Measurements from ENCODE around the gene TSPAN31. TPM values are rescaled to one million over a fixed set of nuclear protein-coding genes. Genes with fewer than 3 reads are reported as not detected.

Gene TSPAN31
- total RNA-seq, 3 donors from 2014 or later, result 55.5 to 107 (median 73.1) TPM

- DNase-seq (ENCODE audit: low spot score in 2 of 2), result no peak
- peaks cover 0 to 18% of the 10 kb centered on the region in 2 donors for H3K4me1 ChIP-seq
Measured at GRCh38 chr12:57755194-57755453, 10.3 kb downstream of the TSPAN31 start.

DNA sequence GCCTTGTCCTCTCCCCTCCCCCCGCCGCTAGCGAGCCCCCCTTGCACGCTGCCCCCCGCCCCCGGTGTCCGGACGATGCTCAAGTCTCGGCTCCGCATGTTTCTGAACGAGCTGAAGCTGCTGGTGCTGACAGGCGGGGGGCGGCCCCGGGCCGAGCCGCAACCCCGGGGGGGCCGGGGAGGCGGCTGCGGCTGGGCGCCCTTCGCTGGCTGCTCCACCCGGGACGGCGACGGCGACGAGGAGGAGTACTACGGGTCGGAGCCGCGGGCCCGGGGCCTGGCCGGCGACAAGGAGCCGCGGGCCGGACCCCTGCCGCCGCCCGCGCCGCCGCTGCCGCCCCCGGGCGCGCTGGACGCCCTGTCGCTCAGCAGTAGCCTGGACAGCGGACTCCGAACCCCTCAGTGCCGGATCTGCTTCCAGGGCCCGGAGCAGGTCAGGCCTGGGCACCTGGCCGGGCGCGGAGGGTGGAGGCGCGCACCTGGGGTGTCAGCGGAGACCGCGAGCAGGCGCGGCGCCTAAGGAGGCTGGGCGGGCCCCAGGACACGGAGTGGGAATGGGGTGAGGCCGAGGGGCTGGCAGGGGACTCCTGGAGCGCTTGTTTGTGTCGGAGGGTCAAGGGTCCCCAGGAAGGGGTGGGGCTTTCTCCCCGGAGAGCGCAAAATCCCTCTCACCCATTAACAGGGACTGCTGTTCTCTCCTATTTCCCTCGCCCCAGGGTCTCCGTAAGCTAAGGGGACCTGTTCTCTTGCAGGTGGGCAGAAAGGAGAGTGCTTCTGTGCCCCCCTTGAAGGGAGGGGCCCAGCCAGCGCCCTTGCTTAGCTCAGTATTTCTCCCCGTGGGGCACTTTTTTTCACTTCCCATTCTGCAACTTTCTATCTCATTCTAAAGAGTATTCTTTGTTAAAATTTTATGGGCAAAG is 10.9 kb downstream of the TSPAN31 start:
- Histone ChIP-seq H3K36me3 (no peaks in the 10 kb centered on the region), H3K4me1 (peaks cover 0 to 18% of the 10 kb centered on the region in 2 donors), H3K4me3 (peak overlapping the region; percentile 58 to 92 (median 84)), H3K27me3 (no peaks in the 10 kb centered on the region), H3K9me3 (no peaks in the 10 kb centered on the region), H3K27ac (peak overlapping the region; percentile 79 to 87)
- intact Hi-C loops (cut with DNase I; ENCODE audit: low total_unique reads), result no loop called here
- no peak for DNase-seq (ENCODE audit: low spot score in 2 of 2)
- TF ChIP-seq POLR2A (IDR thresholded peaks at IDR 0.05) (no peak), CTCF (IDR thresholded peaks at IDR 0.05) (no peak), POLR2AphosphoS5 (IDR thresholded peaks at IDR 0.05) (no peak)

More at GRCh38 chr12:57755194-57755453, 10.3 kb downstream of the TSPAN31 start:
- intact Hi-C loops (cut with DNase I; ENCODE audit: low total_unique reads), result no loop called here
- no peaks in the 10 kb centered on the region for H3K9me3 ChIP-seq
- H3K27me3 ChIP-seq, result no peaks in the 10 kb centered on the region
- peak overlapping the region; percentile 58 to 92 (median 84) for H3K4me3 ChIP-seq
- no peaks in the 10 kb centered on the region for H3K36me3 ChIP-seq
- TF ChIP-seq POLR2A (IDR thresholded peaks at IDR 0.05) (no peak), CTCF (IDR thresholded peaks at IDR 0.05) (no peak), POLR2AphosphoS5 (IDR thresholded peaks at IDR 0.05) (no peak)
- H3K27ac ChIP-seq, result peak overlapping the region; percentile 79 to 87

DNA sequence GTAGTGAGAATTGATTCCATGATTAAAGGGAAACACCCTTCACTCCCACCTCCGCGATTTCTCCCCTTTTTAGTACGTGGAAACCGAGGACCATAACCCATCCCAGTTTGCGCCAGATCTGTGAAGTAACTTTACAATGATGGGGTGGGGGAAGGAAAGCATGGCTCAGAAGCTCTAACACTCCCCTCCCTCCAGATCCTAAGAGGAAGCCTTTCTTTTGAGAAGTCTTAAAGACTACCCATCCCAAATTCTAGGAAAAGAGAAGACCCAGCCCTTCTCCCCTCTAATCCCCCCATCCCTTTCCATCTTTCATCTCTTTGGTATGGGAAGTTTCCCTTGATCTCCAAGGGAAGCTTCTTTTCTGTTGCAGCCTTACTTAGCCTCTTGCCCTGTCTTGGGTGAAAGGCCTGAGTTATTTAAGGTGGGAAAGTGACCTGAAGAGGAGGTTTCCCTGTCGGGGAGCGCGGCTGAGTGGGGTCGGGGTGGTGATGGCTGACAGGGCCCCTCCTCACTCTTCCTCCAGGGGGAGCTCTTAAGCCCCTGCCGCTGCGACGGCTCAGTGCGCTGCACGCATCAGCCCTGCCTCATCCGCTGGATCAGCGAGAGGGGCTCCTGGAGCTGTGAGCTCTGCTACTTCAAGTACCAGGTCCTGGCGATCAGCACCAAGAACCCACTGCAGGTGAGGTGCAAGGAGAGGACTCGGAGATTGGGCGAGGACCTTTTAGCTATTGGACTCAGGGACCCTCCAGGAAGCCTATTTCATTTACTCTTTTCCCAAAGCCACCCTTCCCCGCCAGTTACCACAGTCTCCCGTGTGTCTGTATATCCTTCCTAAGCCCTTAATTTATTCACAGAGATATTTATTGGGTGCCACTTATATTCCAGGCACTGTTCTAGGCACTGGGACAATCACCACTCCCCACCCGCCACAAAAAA is 11.8 kb downstream of the TSPAN31 start:
- no peak for DNase-seq (ENCODE audit: low spot score in 2 of 2)
- Histone ChIP-seq H3K27ac (no peak overlapping the region), H3K36me3 (no peaks in the 10 kb centered on the region), H3K27me3 (no peaks in the 10 kb centered on the region), H3K4me3 (peak overlapping the region; percentile 58 to 92 (median 84)), H3K4me1 (peaks cover 0 to 12% of the 10 kb centered on the region in 2 donors), H3K9me3 (no peaks in the 10 kb centered on the region)
- intact Hi-C loops (cut with DNase I; ENCODE audit: low total_unique reads), result no loop called here
- TF ChIP-seq CTCF (IDR thresholded peaks at IDR 0.05) (peak in 1 of 3 donors; percentile 26), POLR2A (IDR thresholded peaks at IDR 0.05) (no peak)

GRCh38 chr12:57757771-57758170 is 12.9 kb downstream of the TSPAN31 start:
- no peaks in the 10 kb centered on the region for H3K36me3 ChIP-seq
- no peak for DNase-seq (ENCODE audit: low spot score in 2 of 2)
- no peak overlapping the region for H3K27ac ChIP-seq
- no peak overlapping the region for H3K4me3 ChIP-seq
- TF ChIP-seq POLR2AphosphoS5 (IDR thresholded peaks at IDR 0.05) (no peak), CTCF (IDR thresholded peaks at IDR 0.05) (no peak), POLR2A (IDR thresholded peaks at IDR 0.05) (no peak)
- H3K9me3 ChIP-seq, result no peaks in the 10 kb centered on the region
- H3K4me1 ChIP-seq, result peaks cover 0 to 9% of the 10 kb centered on the region in 2 donors
- no peaks in the 10 kb centered on the region for H3K27me3 ChIP-seq
- intact Hi-C loops (cut with DNase I; ENCODE audit: low total_unique reads), result no loop called here
